H7 (cell line): Measurements from ENCODE around the gene CPED1. TPM values are rescaled to one million over a fixed set of nuclear protein-coding genes. Genes with fewer than 3 reads are reported as not detected.
"Not testable (repeated sequence)": the region's sequence is repeated elsewhere in the genome, so short reads cannot be mapped to it uniquely, and the experiment has no call there.

Source experiments
- DNase-seq: peaks from one replicate; pipeline ENCODE4 v3.0.0; 2012
- H3K27me3 ChIP-seq: 2 replicates; pipeline ENCODE4 v1.6.0; 2011; ENCODE audit warnings: mild to moderate bottlenecking, low read length; ENCODE audit not compliant: control insufficient read depth, insufficient read depth
- H3K36me3 ChIP-seq: replicated peaks from 2 replicates; pipeline ENCODE4 v1.5.1; 2011; ENCODE audit warnings: low read length; ENCODE audit not compliant: control insufficient read depth, insufficient read depth
- H3K4me3 ChIP-seq: 2 replicates; pipeline ENCODE4 v1.5.1; 2011; ENCODE audit warnings: low read depth, mild to moderate bottlenecking, control low read depth, low read length, moderate library complexity; ENCODE audit not compliant: insufficient read depth
- total RNA-seq: library from RNA; depleted of rRNA; stranded (reverse); fragments of >200 nt; shearing (Covaris generic); gene quantifications from 2 replicates; pipeline ENCODE4 v1.2.3, GENCODE V29; 2014

CPED1 gene
- total RNA-seq, 1 experiment from 2014 or later: not detected

GRCh38 chr7:121288894-121289293 lies 300.4 kb downstream of the CPED1 start:
- Histone ChIP-seq H3K36me3 (no peaks in the 10 kb centered on the region), H3K4me3 (no peak overlapping the region), H3K27me3 (no peaks in the 10 kb centered on the region)
- no peak for DNase-seq

GRCh38 chr7:121289930-121290329 lies 301.4 kb downstream of the CPED1 start:
- H3K36me3 ChIP-seq, H3K4me3 ChIP-seq, DNase-seq, H3K27me3 ChIP-seq: not testable (repeated sequence)

- no peaks in the 10 kb centered on the region for H3K36me3 ChIP-seq
- DNase-seq: no peak
- H3K4me3 ChIP-seq: no peak overlapping the region
- no peaks in the 10 kb centered on the region for H3K27me3 ChIP-seq
Measured at GRCh38 chr7:121294448-121294992, 306.0 kb downstream of the CPED1 start.

GRCh38 chr7:121297843-121298242 lies 309.3 kb downstream of the CPED1 start:
- H3K27me3 ChIP-seq: no peaks in the 10 kb centered on the region
- no peak for DNase-seq
- no peak overlapping the region for H3K4me3 ChIP-seq
- H3K36me3 ChIP-seq: no peaks in the 10 kb centered on the region

- DNase-seq: no peak
- no peak overlapping the region for H3K4me3 ChIP-seq
- no peaks in the 10 kb centered on the region for H3K27me3 ChIP-seq
- H3K36me3 ChIP-seq: no peaks in the 10 kb centered on the region
Measured at GRCh38 chr7:121298831-121299239, 310.3 kb downstream of the CPED1 start.

- H3K36me3 ChIP-seq: no peaks in the 10 kb centered on the region
- H3K27me3 ChIP-seq: no peaks in the 10 kb centered on the region
- DNase-seq: no peak
- no peak overlapping the region for H3K4me3 ChIP-seq
Measured at GRCh38 chr7:121300685-121301420, 312.3 kb downstream of the CPED1 start.

GRCh38 chr7:121301446-121302213 lies 313.1 kb downstream of the CPED1 start:
- no peak for DNase-seq
- Histone ChIP-seq H3K27me3 (no peaks in the 10 kb centered on the region), H3K36me3 (no peaks in the 10 kb centered on the region), H3K4me3 (no peak overlapping the region)

- no peaks in the 10 kb centered on the region for H3K27me3 ChIP-seq
- no peak for DNase-seq
- no peaks in the 10 kb centered on the region for H3K36me3 ChIP-seq
- no peak overlapping the region for H3K4me3 ChIP-seq
Measured at GRCh38 chr7:121302214-121302745, 313.8 kb downstream of the CPED1 start.

- Histone ChIP-seq H3K27me3 (no peaks in the 10 kb centered on the region), H3K36me3 (no peaks in the 10 kb centered on the region), H3K4me3 (no peak overlapping the region)
- DNase-seq: no peak
Measured at GRCh38 chr7:121303422-121304101, 315.1 kb downstream of the CPED1 start.

GRCh38 chr7:121304102-121304658 lies 315.7 kb downstream of the CPED1 start:
- Histone ChIP-seq H3K4me3 (no peak overlapping the region), H3K36me3 (no peaks in the 10 kb centered on the region), H3K27me3 (no peaks in the 10 kb centered on the region)
- no peak for DNase-seq

GRCh38 chr7:121305109-121305508 lies 316.6 kb downstream of the CPED1 start:
- Histone ChIP-seq H3K4me3 (no peak overlapping the region), H3K36me3 (no peaks in the 10 kb centered on the region), H3K27me3 (no peaks in the 10 kb centered on the region)
- no peak for DNase-seq

- no peak for DNase-seq
- Histone ChIP-seq H3K27me3 (no peaks in the 10 kb centered on the region), H3K4me3 (no peak overlapping the region), H3K36me3 (no peaks in the 10 kb centered on the region)
Measured at GRCh38 chr7:121306565-121306964, 318.1 kb downstream of the CPED1 start.

GRCh38 chr7:121307021-121307574 lies 318.6 kb downstream of the CPED1 start:
- no peaks in the 10 kb centered on the region for H3K27me3 ChIP-seq
- no peaks in the 10 kb centered on the region for H3K36me3 ChIP-seq
- H3K4me3 ChIP-seq: no peak overlapping the region
- DNase-seq: no peak

- no peak for DNase-seq
- Histone ChIP-seq H3K36me3 (no peaks in the 10 kb centered on the region), H3K27me3 (no peaks in the 10 kb centered on the region), H3K4me3 (no peak overlapping the region)
Measured at GRCh38 chr7:121313220-121313792, 324.8 kb downstream of the CPED1 start.
